Chondrocyte (in vitro differentiated cells): Measurements from ENCODE around the gene ZNF710. TPM values are rescaled to one million over a fixed set of nuclear protein-coding genes. Genes with fewer than 3 reads are reported as not detected.
"Not testable (repeated sequence)": the region's sequence is repeated elsewhere in the genome, so short reads cannot be mapped to it uniquely, and the experiment has no call there.

ENCODE experiments used
- DNase-seq: peaks from one replicate; pipeline ENCODE4 v3.0.0; 2021; ENCODE audit warnings: mixed read lengths, low spot score
- H3K27ac Mint-ChIP-seq: one replicate; pipeline ENCODE4 v1.8.0; 2021; ENCODE audit warnings: mild to moderate bottlenecking, moderate library complexity, mixed read lengths; ENCODE audit not compliant: unreplicated experiment
- H3K27me3 Mint-ChIP-seq: 2 replicates; pipeline ENCODE4 v1.8.0; 2021; ENCODE audit warnings: low read depth, mixed read lengths
- H3K36me3 Mint-ChIP-seq: 2 replicates; pipeline ENCODE4 v1.8.0; 2021; ENCODE audit warnings: low read depth, mixed read lengths
- H3K4me1 Mint-ChIP-seq: 2 replicates; pipeline ENCODE4 v1.8.0; 2021; ENCODE audit warnings: low read depth, mild to moderate bottlenecking, mixed read lengths
- H3K4me3 Mint-ChIP-seq: one replicate; pipeline ENCODE4 v1.8.0; 2021; ENCODE audit warnings: mild to moderate bottlenecking, moderate library complexity, mixed read lengths; ENCODE audit not compliant: unreplicated experiment
- H3K9me3 Mint-ChIP-seq: 2 replicates; pipeline ENCODE4 v1.8.0; 2021; ENCODE audit warnings: low read depth, mixed read lengths
- total RNA-seq: library from RNA; stranded (reverse); gene quantifications from 3 replicates; pipeline ENCODE4 v1.2.1, GENCODE V29; 2021
- TF ChIP-seq, protein P1 (sequence below): fragments of 200-600 bp; sonication (generic); IDR thresholded peaks from 2 replicates; pipeline ENCODE4 v1.5.0; 2021; ENCODE audit warnings: antibody characterized with exemption, mild to moderate bottlenecking, moderate library complexity

Gene ZNF710
- total RNA-seq, 1 donor from 2014 or later, result 12.9 TPM

DNA sequence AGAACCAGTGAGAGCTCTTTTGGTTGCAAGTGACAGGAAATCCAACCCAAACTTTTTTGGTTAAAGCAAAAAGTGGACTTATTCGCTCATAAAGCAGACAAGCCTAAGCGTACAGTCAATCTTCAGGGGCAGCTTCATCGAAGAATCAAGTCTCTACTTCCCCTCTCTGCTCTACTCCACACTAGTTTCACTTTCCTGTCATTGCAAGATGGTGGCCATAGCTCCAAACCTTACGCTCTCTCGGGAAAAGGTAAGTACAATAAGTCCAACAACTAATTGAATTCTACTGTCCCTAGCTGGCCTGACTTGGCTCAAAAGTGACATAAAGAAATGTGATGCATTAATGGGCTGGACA lies 24.9 kb upstream of the ZNF710 start:
- no peaks in the 10 kb centered on the region for H3K36me3 Mint-ChIP-seq
- H3K27ac Mint-ChIP-seq, result no peak overlapping the region
- H3K27me3 Mint-ChIP-seq, result peaks cover 5% of the 10 kb centered on the region

DNA sequence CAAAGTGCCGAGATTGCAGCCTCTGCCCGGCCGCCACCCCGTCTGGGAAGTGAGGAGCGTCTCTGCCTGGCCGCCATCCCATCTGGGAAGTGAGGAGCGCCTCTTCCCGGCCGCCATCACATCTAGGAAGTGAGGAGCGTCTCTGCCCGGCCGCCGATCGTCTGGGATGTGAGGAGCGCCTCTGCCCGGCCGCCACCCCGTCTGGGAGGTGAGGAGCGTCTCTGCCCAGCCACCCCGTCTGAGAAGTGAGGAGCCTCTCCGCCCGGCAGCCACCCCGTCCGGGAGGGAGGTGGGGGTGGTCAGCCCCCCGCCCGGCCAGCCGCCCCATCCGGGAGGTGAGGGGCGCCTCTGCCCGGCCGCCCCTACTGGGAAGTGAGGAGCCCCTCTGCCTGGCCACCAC lies 23.3 kb upstream of the ZNF710 start:
- DNase-seq, result peak; percentile 40
- not testable (repeated sequence) for H3K9me3 Mint-ChIP-seq, H3K36me3 Mint-ChIP-seq, H3K27ac Mint-ChIP-seq, H3K4me1 Mint-ChIP-seq, H3K4me3 Mint-ChIP-seq
- H3K27me3 Mint-ChIP-seq, result peaks cover 15% of the 10 kb centered on the region

More for the DNA sequence above, 24.9 kb upstream of the ZNF710 start:
- no peak for DNase-seq
- no peaks in the 10 kb centered on the region for H3K4me1 Mint-ChIP-seq
- no peak overlapping the region for H3K4me3 Mint-ChIP-seq
- TF ChIP-seq, protein P1, sequence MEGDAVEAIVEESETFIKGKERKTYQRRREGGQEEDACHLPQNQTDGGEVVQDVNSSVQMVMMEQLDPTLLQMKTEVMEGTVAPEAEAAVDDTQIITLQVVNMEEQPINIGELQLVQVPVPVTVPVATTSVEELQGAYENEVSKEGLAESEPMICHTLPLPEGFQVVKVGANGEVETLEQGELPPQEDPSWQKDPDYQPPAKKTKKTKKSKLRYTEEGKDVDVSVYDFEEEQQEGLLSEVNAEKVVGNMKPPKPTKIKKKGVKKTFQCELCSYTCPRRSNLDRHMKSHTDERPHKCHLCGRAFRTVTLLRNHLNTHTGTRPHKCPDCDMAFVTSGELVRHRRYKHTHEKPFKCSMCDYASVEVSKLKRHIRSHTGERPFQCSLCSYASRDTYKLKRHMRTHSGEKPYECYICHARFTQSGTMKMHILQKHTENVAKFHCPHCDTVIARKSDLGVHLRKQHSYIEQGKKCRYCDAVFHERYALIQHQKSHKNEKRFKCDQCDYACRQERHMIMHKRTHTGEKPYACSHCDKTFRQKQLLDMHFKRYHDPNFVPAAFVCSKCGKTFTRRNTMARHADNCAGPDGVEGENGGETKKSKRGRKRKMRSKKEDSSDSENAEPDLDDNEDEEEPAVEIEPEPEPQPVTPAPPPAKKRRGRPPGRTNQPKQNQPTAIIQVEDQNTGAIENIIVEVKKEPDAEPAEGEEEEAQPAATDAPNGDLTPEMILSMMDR, result no peak
- H3K9me3 Mint-ChIP-seq, result no peaks in the 10 kb centered on the region

DNA sequence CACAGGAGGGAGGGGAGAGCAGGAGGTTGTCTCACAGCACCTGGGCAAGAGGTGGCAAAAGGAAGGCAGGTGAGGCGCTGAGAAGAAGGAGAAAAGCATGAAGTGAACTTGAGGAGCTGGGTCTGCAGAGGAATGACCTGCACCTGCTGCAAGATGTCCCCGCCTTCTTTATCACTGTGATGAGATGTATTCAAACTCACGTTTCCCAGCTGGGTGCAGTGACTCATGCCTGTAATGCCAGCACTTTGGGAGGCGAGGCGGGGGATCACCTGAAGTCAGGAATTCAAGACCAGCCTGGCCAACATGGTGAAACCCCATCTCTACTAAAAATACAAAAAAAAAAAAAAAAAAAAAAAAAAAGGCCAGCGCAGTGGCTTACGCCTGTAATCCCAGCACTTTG lies 22.2 kb upstream of the ZNF710 start:
- H3K4me1 Mint-ChIP-seq, result no peaks in the 10 kb centered on the region
- H3K27ac Mint-ChIP-seq, result no peak overlapping the region
- no peaks in the 10 kb centered on the region for H3K9me3 Mint-ChIP-seq
- H3K4me3 Mint-ChIP-seq, result no peak overlapping the region
- TF ChIP-seq, protein P1, result no peak
- H3K27me3 Mint-ChIP-seq, result peaks cover 23% of the 10 kb centered on the region
- H3K36me3 Mint-ChIP-seq, result no peaks in the 10 kb centered on the region
- DNase-seq, result peak; percentile 43

DNA sequence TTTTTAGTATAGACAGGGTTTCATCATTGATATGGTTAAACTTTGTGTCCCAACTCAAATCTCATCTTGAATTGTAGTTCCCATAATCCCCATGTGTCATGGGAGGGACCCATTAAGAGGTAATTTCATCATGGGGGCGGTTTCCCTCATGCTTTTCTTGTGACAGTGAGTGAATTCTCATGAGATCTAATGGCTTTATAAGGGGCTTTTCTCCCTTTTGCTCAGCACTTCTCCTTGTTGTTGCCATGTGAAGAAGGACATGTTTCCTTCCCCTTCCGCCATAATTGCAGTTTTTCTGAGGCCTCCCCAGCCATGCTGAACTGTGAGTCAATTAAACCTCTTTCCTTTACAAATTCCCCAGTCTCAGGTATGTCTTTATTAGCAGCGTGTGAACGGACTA lies 20.2 kb upstream of the ZNF710 start:
- H3K27ac Mint-ChIP-seq, result no peak overlapping the region
- H3K4me3 Mint-ChIP-seq, result no peak overlapping the region
- peaks cover 6% of the 10 kb centered on the region for H3K9me3 Mint-ChIP-seq
- no peak for DNase-seq
- H3K36me3 Mint-ChIP-seq, result peaks cover 2% of the 10 kb centered on the region
- TF ChIP-seq, protein P1, result no peak
- peaks cover 25% of the 10 kb centered on the region for H3K27me3 Mint-ChIP-seq
- H3K4me1 Mint-ChIP-seq, result no peaks in the 10 kb centered on the region

DNA sequence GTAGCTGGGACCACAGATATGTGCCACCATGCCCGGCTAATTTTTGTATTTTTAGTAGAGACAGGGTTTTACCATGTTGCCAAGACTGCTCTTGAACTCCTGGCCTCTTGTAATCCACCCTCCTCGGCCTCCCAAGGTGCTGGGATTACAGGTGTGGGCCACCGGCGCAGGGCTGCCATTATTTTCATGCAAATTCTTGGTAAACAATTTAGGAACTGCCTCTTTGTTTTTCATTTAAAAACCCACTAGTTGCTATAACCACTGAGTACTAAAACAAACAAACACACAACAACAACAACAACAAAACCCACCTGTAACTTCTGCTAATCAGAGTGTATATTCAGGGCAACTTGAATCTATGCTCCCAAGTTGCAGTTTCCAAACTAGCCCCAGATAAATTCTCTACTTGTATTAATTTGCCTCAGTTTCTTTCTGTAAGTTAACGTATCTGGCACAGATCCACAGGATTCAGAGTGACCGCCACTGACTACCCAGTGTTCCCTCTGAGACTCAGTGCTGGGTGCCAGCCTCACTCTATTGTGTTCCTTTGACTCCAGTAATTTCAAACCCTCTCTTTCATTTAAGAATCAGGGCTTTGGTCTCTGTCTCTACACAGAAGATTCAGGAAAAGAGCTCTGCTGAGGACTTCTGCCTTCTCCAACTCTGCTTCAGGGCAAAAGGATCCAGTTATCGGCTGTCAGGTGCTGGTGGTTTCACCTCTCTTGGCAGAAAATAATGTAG lies 18.6 kb upstream of the ZNF710 start:
- DNase-seq, result peak; percentile 10
- H3K4me3 Mint-ChIP-seq, result no peak overlapping the region
- TF ChIP-seq, protein P1, result no peak
- H3K4me1 Mint-ChIP-seq, result no peaks in the 10 kb centered on the region
- H3K27ac Mint-ChIP-seq, result no peak overlapping the region
- peaks cover 6% of the 10 kb centered on the region for H3K9me3 Mint-ChIP-seq
- H3K36me3 Mint-ChIP-seq, result peaks cover 2% of the 10 kb centered on the region
- peaks cover 24% of the 10 kb centered on the region for H3K27me3 Mint-ChIP-seq

DNA sequence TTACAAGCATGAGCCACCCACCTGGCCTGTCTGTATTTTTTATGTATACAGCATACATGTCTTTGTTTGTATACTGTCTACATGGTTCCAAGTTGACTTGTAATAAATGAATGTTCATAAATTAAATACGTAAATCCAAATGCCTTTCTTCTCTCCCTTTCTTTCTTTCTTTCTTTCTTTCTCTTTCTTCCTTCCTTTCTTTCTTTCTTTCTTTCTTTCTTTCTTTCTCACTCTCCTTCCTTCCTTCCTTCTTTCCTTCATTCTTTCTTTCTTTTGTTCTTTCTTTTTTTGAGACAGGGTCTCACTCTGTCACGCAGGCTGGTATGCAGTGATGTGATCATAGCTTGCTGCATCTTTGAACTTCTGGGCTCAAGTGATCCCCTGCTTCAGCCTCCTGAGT lies 17.1 kb upstream of the ZNF710 start:
- H3K27ac Mint-ChIP-seq, result no peak overlapping the region
- no peak overlapping the region for H3K4me3 Mint-ChIP-seq
- DNase-seq, result no peak
- H3K9me3 Mint-ChIP-seq, result peaks cover 6% of the 10 kb centered on the region
- peaks cover 2% of the 10 kb centered on the region for H3K36me3 Mint-ChIP-seq
- H3K4me1 Mint-ChIP-seq, result no peaks in the 10 kb centered on the region
- peaks cover 24% of the 10 kb centered on the region for H3K27me3 Mint-ChIP-seq
- TF ChIP-seq, protein P1, result no peak
